ENCODE measurements around the gene CCDC167.

CCDC167 gene

GRCh38 chr6:37467718-37468117 is 32.0 kb downstream of the CCDC167 start:
- no peak for TF ChIP-seq Cebpa-rat (IDR thresholded peaks at IDR 0.05)
- H3K4me3 ChIP-seq = no peak overlapping the region
- H3K36me3 ChIP-seq = peaks cover 85 to 100% (median 93%) of the 10 kb centered on the region in 11 experiments
- no peak overlapping the region for H3K4me2 ChIP-seq
- no peak overlapping the region for H3K9ac ChIP-seq
- H3K27ac ChIP-seq = no peak overlapping the region
- no peaks in the 10 kb centered on the region for H3K27me3 ChIP-seq
- no peaks in the 10 kb centered on the region; a peak in 1 of 22 replicates for H4K20me1 ChIP-seq
- H3K9me3 ChIP-seq (replicated peaks in 1 of 11) = peaks cover 29 to 38% (median 34%) of the 10 kb centered on the region in 11 experiments
- H3K4me1 ChIP-seq = no peaks in the 10 kb centered on the region

- peaks cover 88 to 100% (median 97%) of the 10 kb centered on the region in 11 experiments for H3K36me3 ChIP-seq
- H3K9ac ChIP-seq = no peak overlapping the region
- no peak overlapping the region for H3K27ac ChIP-seq
- H3K4me3 ChIP-seq = no peak overlapping the region
- no peak overlapping the region for H3K4me2 ChIP-seq
- peaks cover 0 to 3% (median 0%) of the 10 kb centered on the region in 10 experiments; a peak in 1 of 20 replicates for H3K4me1 ChIP-seq
- peaks cover 0 to 6% (median 0%) of the 10 kb centered on the region in 11 experiments; a peak in 2 of 22 replicates for H4K20me1 ChIP-seq
- H3K27me3 ChIP-seq = no peaks in the 10 kb centered on the region
- TF ChIP-seq Cebpa-rat (IDR thresholded peaks at IDR 0.05) = no peak
- H3K9me3 ChIP-seq (replicated peaks in 1 of 11) = peaks cover 21 to 30% (median 26%) of the 10 kb centered on the region in 11 experiments
Measured at GRCh38 chr6:37463110-37463509, 36.6 kb downstream of the CCDC167 start.

DNA sequence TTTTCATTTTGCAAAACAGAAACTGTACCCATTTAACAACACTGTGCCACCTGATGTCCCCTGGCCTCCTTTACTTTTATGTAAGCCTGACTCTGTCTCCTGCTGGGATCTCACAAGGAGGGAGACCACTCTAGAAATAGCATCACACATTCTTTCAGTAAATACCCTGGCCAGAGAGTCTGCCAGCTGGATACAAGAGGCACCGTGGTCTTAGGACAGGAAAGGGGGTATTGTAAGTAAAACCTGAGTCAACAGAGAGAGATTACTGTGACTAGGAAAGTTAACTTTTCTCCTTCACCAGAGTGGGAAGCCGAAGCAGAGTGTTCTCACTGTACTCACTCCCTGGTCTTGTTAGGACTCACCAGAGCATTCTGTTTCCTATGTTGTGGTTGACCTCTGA is 38.9 kb downstream of the CCDC167 start:
- H3K9me3 ChIP-seq (replicated peaks in 1 of 11) = peaks cover 0 to 7% (median 3%) of the 10 kb centered on the region in 11 experiments; a peak in 3 of 22 replicates
- no peak overlapping the region for H3K9ac ChIP-seq
- H3K27ac ChIP-seq = no peak overlapping the region
- no peaks in the 10 kb centered on the region for H3K27me3 ChIP-seq
- TF ChIP-seq Cebpa-rat (IDR thresholded peaks at IDR 0.05) = no peak
- no peak overlapping the region for H3K4me3 ChIP-seq
- H3K4me2 ChIP-seq = no peak overlapping the region
- H4K20me1 ChIP-seq = peaks cover 0 to 10% (median 0%) of the 10 kb centered on the region in 11 experiments; a peak in 3 of 22 replicates
- H3K4me1 ChIP-seq = peaks cover 0 to 23% (median 0%) of the 10 kb centered on the region in 10 experiments; a peak in 6 of 20 replicates
- H3K36me3 ChIP-seq = peaks cover 80 to 100% (median 98%) of the 10 kb centered on the region in 11 experiments

DNA sequence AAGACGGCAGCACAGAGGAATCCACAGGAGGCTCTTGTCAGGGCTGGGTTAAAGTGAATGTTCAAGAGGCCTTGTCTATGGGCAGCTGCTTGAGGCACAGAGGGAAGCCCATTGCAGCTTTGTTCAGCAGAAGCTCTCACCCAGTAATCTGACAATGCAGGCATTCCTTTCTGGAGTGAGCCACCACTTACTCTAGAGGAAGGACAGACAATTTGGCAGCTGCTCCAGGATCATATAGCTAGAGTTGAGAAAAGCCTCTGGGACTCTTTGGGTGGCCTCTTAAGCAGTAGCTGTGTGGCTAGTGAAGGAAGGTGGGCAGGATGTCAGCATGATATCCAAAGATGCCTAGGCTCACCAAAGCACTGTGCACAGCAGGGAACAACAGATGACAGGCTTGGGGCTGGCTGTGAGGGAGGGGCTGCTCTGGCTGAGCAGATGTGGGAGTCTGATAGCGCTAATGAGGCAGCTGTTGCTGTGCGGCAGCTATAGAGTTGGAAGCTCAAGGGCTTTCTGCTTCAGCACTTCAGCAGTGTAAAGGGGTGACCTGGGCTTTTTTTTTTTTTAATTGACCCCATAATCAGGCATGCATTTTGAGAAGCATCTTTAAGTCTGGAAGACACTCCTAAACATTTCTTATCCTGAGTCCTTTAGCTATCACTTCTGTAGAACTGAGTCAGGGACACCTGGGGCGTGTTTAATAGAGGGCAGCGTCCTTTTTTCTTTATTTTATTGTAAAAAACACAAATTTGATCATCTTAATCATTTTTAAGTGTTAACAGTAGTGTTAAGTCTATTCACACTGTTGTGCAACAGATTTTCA is 39.5 kb downstream of the CCDC167 start:
- Histone ChIP-seq H3K4me3 (no peak overlapping the region), H3K36me3 (peaks cover 80 to 100% (median 98%) of the 10 kb centered on the region in 11 experiments), H3K27ac (no peak overlapping the region), H3K4me2 (no peak overlapping the region), H4K20me1 (peaks cover 0 to 10% (median 0%) of the 10 kb centered on the region in 11 experiments; a peak in 3 of 22 replicates), H3K9ac (no peak overlapping the region), H3K9me3 (replicated peaks in 1 of 11) (peaks cover 0 to under 1% (median 0%) of the 10 kb centered on the region in 11 experiments; a peak in 1 of 22 replicates), H3K27me3 (no peaks in the 10 kb centered on the region), H3K4me1 (peaks cover 0 to 23% (median 0%) of the 10 kb centered on the region in 10 experiments; a peak in 6 of 20 replicates)
- no peak for TF ChIP-seq Cebpa-rat (IDR thresholded peaks at IDR 0.05)

DNA sequence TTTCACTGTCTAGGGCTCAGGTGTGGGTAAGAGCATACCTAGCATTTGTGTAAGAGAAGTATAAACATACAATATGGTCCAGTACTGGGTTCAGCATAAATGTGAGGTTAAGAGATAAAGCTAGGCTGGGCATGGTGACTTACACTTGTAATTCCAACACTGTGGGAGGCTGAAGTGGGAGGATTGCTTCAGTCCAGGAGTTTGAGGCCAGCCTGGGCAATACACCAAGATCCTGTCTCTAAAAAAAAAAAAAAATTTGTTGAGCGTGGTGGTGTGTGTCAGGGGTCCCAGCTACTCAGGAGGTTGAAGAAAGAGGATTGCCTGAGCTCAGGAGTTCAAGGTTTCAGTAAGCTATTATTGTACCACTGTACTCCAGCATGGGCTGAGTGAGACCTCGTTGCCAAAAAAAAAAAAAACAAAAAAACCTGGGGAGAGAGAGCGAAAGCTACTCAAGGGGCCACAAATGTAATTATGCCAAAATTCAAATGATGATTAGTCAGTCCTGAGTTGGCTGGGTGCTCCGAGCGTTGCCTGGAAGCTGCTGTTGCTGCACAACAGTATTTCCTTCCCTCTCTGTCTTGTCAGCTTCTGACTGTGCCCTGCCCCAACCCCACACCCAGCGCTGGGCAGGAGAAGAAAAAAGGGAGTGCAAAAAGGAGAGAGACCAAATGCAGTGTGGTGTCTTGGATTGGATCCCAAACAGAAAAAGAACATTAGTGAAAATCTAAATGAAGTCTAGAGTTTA is 42.7 kb downstream of the CCDC167 start:
- no peaks in the 10 kb centered on the region for H3K9me3 ChIP-seq (replicated peaks in 1 of 11)
- no peaks in the 10 kb centered on the region for H3K27me3 ChIP-seq
- peaks cover 0 to 23% (median 0%) of the 10 kb centered on the region in 10 experiments; a peak in 6 of 20 replicates for H3K4me1 ChIP-seq
- no peak overlapping the region for H3K9ac ChIP-seq
- TF ChIP-seq Cebpa-rat (IDR thresholded peaks at IDR 0.05) = no peak
- H3K4me2 ChIP-seq = peak overlapping the region in 3 of 11 experiments; percentile 11 to 35 (median 28); a peak in 3 of 22 replicates
- peaks cover 87 to 100% (median 100%) of the 10 kb centered on the region in 11 experiments for H3K36me3 ChIP-seq
- peak overlapping the region in 1 of 11 experiments; percentile 21; a peak in 1 of 22 replicates for H3K27ac ChIP-seq
- no peak overlapping the region for H3K4me3 ChIP-seq
- H4K20me1 ChIP-seq = peaks cover 0 to 10% (median 0%) of the 10 kb centered on the region in 11 experiments; a peak in 3 of 22 replicates

DNA sequence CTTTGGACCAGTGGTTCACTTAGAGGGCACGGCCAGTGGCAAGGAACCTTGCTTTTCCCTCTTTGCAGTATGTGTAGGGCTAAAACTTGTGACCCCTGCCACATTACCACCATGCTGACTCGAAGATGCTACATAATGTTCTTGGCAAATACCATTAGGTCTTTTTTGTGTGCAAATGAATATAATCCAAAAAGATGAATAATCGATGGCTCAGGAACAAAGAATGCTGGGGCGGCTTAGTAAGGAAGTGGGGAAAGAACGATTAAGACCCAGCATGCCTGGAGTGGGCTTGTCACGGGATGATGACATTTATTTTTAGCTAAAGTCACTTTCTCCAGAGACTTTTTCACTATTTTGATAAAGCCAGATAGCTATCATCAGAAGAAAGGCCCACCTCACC is 43.6 kb downstream of the CCDC167 start:
- H3K9ac ChIP-seq = no peak overlapping the region
- H3K36me3 ChIP-seq = peaks cover 87 to 100% (median 100%) of the 10 kb centered on the region in 11 experiments
- no peak for TF ChIP-seq Cebpa-rat (IDR thresholded peaks at IDR 0.05)
- no peak overlapping the region for H3K4me3 ChIP-seq
- no peaks in the 10 kb centered on the region for H3K27me3 ChIP-seq
- peaks cover 0 to 10% (median 0%) of the 10 kb centered on the region in 11 experiments; a peak in 3 of 22 replicates for H4K20me1 ChIP-seq
- H3K4me1 ChIP-seq = peaks cover 0 to 23% (median 0%) of the 10 kb centered on the region in 10 experiments; a peak in 6 of 20 replicates
- no peaks in the 10 kb centered on the region for H3K9me3 ChIP-seq (replicated peaks in 1 of 11)
- no peak overlapping the region for H3K27ac ChIP-seq
- no peak overlapping the region for H3K4me2 ChIP-seq

GRCh38 chr6:37454420-37455140 is 45.1 kb downstream of the CCDC167 start:
- no peak overlapping the region for H3K4me3 ChIP-seq
- no peak for TF ChIP-seq Cebpa-rat (IDR thresholded peaks at IDR 0.05)
- peaks cover 0 to 23% (median 0%) of the 10 kb centered on the region in 10 experiments; a peak in 6 of 20 replicates for H3K4me1 ChIP-seq
- no peak overlapping the region for H3K4me2 ChIP-seq
- H3K27me3 ChIP-seq = no peaks in the 10 kb centered on the region
- no peak overlapping the region for H3K27ac ChIP-seq
- H3K9ac ChIP-seq = no peak overlapping the region
- peaks cover 87 to 100% (median 98%) of the 10 kb centered on the region in 11 experiments for H3K36me3 ChIP-seq
- no peaks in the 10 kb centered on the region for H3K9me3 ChIP-seq (replicated peaks in 1 of 11)
- peaks cover 0 to 10% (median 0%) of the 10 kb centered on the region in 11 experiments; a peak in 3 of 22 replicates for H4K20me1 ChIP-seq

GRCh38 chr6:37452522-37452921 is 47.2 kb downstream of the CCDC167 start:
- Histone ChIP-seq H3K27ac (no peak overlapping the region), H3K4me1 (peaks cover 0 to 13% (median 0%) of the 10 kb centered on the region in 10 experiments; a peak in 6 of 20 replicates), H3K36me3 (peaks cover 92 to 100% (median 98%) of the 10 kb centered on the region in 11 experiments)

More at GRCh38 chr6:37452522-37452921, 47.2 kb downstream of the CCDC167 start:
- Histone ChIP-seq H4K20me1 (no peaks in the 10 kb centered on the region; a peak in 2 of 22 replicates), H3K4me3 (no peak overlapping the region), H3K27me3 (no peaks in the 10 kb centered on the region), H3K9ac (no peak overlapping the region), H3K9me3 (replicated peaks in 1 of 11) (no peaks in the 10 kb centered on the region), H3K4me2 (no peak overlapping the region)
- TF ChIP-seq Cebpa-rat (IDR thresholded peaks at IDR 0.05) = no peak

Measured in BLaER1 treated with 17β-estradiol and CSF1 and Interleukin-3, amounts not matched to agents 10 nM and 100 nM (cell line).